Activated CD4-positive, alpha-beta T cell treated with anti-CD3 and anti-CD28 coated beads, Interleukin-2, amount 50 U/mL, for 4 hours (primary cell): ENCODE data around the gene VPS35.
"Not testable (repeated sequence)": the region's sequence is repeated elsewhere in the genome, so short reads cannot be mapped to it uniquely, and the experiment has no call there.

Experiments used
- DNase-seq, 2 experiments: peaks; one replicate each; pipeline ENCODE4 v3.0.0-alpha.2; 2020

Gene VPS35

GRCh38 chr16:46711106-46712058, 22.4 kb upstream of the VPS35 start:
- DNase-seq: no peak

GRCh38 chr16:46709469-46710005, 20.6 kb upstream of the VPS35 start:
- DNase-seq: no peak

GRCh38 chr16:46706642-46707041, 17.7 kb upstream of the VPS35 start:
- DNase-seq: no peak

GRCh38 chr16:46702030-46702429, 13.1 kb upstream of the VPS35 start:
- no peak for DNase-seq

- no peak for DNase-seq
Observed at GRCh38 chr16:46701615-46702014, 12.6 kb upstream of the VPS35 start.

GRCh38 chr16:46700048-46700447, 11.1 kb upstream of the VPS35 start:
- no peak for DNase-seq

GRCh38 chr16:46696957-46697356, 8.0 kb upstream of the VPS35 start:
- no peak for DNase-seq

- no peak for DNase-seq
Observed at GRCh38 chr16:46695937-46696336, 7.0 kb upstream of the VPS35 start.

GRCh38 chr16:46693598-46693997, 4.6 kb upstream of the VPS35 start:
- DNase-seq: no peak

- no peak for DNase-seq
Observed at GRCh38 chr16:46691726-46692125, 2.7 kb upstream of the VPS35 start.

- no peak for DNase-seq
Observed at GRCh38 chr16:46690281-46691178, 1.6 kb upstream of the VPS35 start.

GRCh38 chr16:46689365-46690280, 645 bp upstream of the VPS35 start, which contains the start of gene ORC6:
ORC6 (plus strand) TSS chr16:46689659; CDS start chr16:46689706, 47 bp downstream.
- DNase-seq: peak; percentile 96

- DNase-seq: no peak
Observed at GRCh38 chr16:46688101-46688653, 801 bp downstream of the VPS35 start.

GRCh38 chr16:46687486-46687885, 1.5 kb downstream of the VPS35 start:
- DNase-seq: no peak

- DNase-seq: no peak
Observed at GRCh38 chr16:46686815-46687473, 2.0 kb downstream of the VPS35 start.

GRCh38 chr16:46681867-46682266, 7.1 kb downstream of the VPS35 start:
- DNase-seq: not testable (repeated sequence)

GRCh38 chr16:46677943-46678342, 11.0 kb downstream of the VPS35 start:
- not testable (repeated sequence) for DNase-seq

- DNase-seq: peak; percentile 27
Observed at GRCh38 chr16:46673320-46674013, 15.5 kb downstream of the VPS35 start.

- DNase-seq: no peak
Observed at GRCh38 chr16:46662123-46662522, 26.9 kb downstream of the VPS35 start.

- DNase-seq: no peak
Observed at GRCh38 chr16:46658925-46659324, 30.1 kb downstream of the VPS35 start.

GRCh38 chr16:46651305-46651704, 37.7 kb downstream of the VPS35 start:
- DNase-seq: no peak
